CD14-positive monocyte (primary cell): ENCODE results near the gene TCP11. TPM values are rescaled to one million over a fixed set of nuclear protein-coding genes. Genes with fewer than 3 reads are reported as not detected.

Source experiments
- DNase-seq, 3 donors: peaks; one replicate each; pipeline ENCODE4 v3.0.0-alpha.2; 2011 to 2022
- H2AFZ ChIP-seq: 2 replicates; pipeline ENCODE4 v1.6.0; 2012; ENCODE audit warnings: mild to moderate bottlenecking, low read depth, low read length, inconsistent platforms; ENCODE audit not compliant: insufficient read depth, poor library complexity, severe bottlenecking
- H3K27ac ChIP-seq, 2 donors: 1 replicate in 1 of 2; 2 replicates in 1 of 2; pipeline ENCODE4 v1.5.1; 2012 to 2013; ENCODE audit warnings: low read length in 2 of 2, control low read depth in 1 of 2, inconsistent platforms in 1 of 2, low read depth in 1 of 2, mild to moderate bottlenecking in 1 of 2
- H3K27me3 ChIP-seq, 2 donors: one replicate each; pipeline versions ENCODE4 v1.6.0 to v1.6.1; 2011 to 2013; ENCODE audit warnings: low read length in 2 of 2; ENCODE audit not compliant: control insufficient read depth in 2 of 2, insufficient read depth in 2 of 2
- H3K36me3 ChIP-seq, 2 donors: replicated peaks in 1 of 2; 1 replicate in 1 of 2; 2 replicates in 1 of 2; pipeline versions ENCODE4 v1.5.1 to v1.6.1; 2012 to 2013; ENCODE audit warnings: low read length in 2 of 2, control low read depth in 1 of 2, inconsistent platforms in 1 of 2, mild to moderate bottlenecking in 1 of 2; ENCODE audit not compliant: insufficient read depth in 2 of 2, control insufficient read depth in 1 of 2
- H3K4me1 ChIP-seq, 2 donors: 1 replicate in 1 of 2; 2 replicates in 1 of 2; pipeline versions ENCODE4 v1.5.1 to v1.6.1; 2012 to 2013; ENCODE audit warnings: low read length in 2 of 2, control low read depth in 1 of 2, inconsistent platforms in 1 of 2, mild to moderate bottlenecking in 1 of 2, moderate library complexity in 1 of 2; ENCODE audit not compliant: insufficient read depth in 2 of 2, control insufficient read depth in 1 of 2
- H3K4me2 ChIP-seq: replicated peaks from 2 replicates; pipeline ENCODE3; 2012; ENCODE audit warnings: low read length, moderate library complexity, mild to moderate bottlenecking; ENCODE audit not compliant: poor library complexity, severe bottlenecking; ENCODE audit errors: extremely low read depth
- H3K4me3 ChIP-seq, 3 experiments: fragments of 200-600 bp in 1 of 3; sonication (generic) in 1 of 3; replicated peaks in 1 of 3; 1 replicate in 2 of 3; 2 replicates in 1 of 3; pipeline ENCODE4 v1.5.1; 2011 to 2013; ENCODE audit warnings: low read length in 3 of 3, mild to moderate bottlenecking in 3 of 3, control low read depth in 2 of 3, low read depth in 2 of 3, inconsistent platforms in 1 of 3, moderate library complexity in 1 of 3
- H3K79me2 ChIP-seq: 2 replicates; pipeline ENCODE4 v1.6.0; 2012; ENCODE audit warnings: mild to moderate bottlenecking, control low read depth, inconsistent platforms, low read length, moderate library complexity; ENCODE audit not compliant: insufficient read depth
- H3K9ac ChIP-seq: 2 replicates; pipeline ENCODE4 v1.6.0; 2017; ENCODE audit warnings: low read length, mild to moderate bottlenecking; ENCODE audit not compliant: insufficient read depth, poor library complexity, severe bottlenecking
- H3K9me3 ChIP-seq, 2 donors: replicated peaks in 1 of 2; 1 replicate in 1 of 2; 2 replicates in 1 of 2; pipeline versions ENCODE4 v1.5.1 to v1.6.1; 2012 to 2013; ENCODE audit warnings: low read length in 2 of 2, control low read depth in 1 of 2; ENCODE audit not compliant: control insufficient read depth in 1 of 2, insufficient read depth in 1 of 2
- H4K20me1 ChIP-seq: 2 replicates; pipeline ENCODE4 v1.6.0; 2012; ENCODE audit warnings: mild to moderate bottlenecking, low read length, control low read depth, moderate library complexity; ENCODE audit not compliant: insufficient read depth
- H3K27ac Mint-ChIP-seq, 7 donors: one replicate each; pipeline ENCODE4 v1.8.0; 2020; ENCODE audit warnings: mild to moderate bottlenecking in 7 of 7, mixed read lengths in 7 of 7, moderate library complexity in 6 of 7, inconsistent platforms in 2 of 7
- H3K27me3 Mint-ChIP-seq, 3 donors: one replicate each; pipeline ENCODE4 v1.8.0; 2021 to 2022; ENCODE audit warnings: low read depth in 3 of 3, mild to moderate bottlenecking in 3 of 3, mixed read lengths in 3 of 3, moderate library complexity in 3 of 3, inconsistent platforms in 1 of 3
- H3K36me3 Mint-ChIP-seq, 2 donors: one replicate each; pipeline ENCODE4 v1.8.0; 2020; ENCODE audit warnings: mixed read lengths in 2 of 2, inconsistent platforms in 1 of 2, mild to moderate bottlenecking in 1 of 2
- H3K4me1 Mint-ChIP-seq: one replicate; pipeline ENCODE4 v1.8.0; 2020; ENCODE audit warnings: mild to moderate bottlenecking, mixed read lengths
- H3K4me3 Mint-ChIP-seq, 2 donors: one replicate each; pipeline ENCODE4 v1.8.0; 2020; ENCODE audit warnings: mild to moderate bottlenecking in 2 of 2, mixed read lengths in 2 of 2, moderate library complexity in 1 of 2
- H3K9me3 Mint-ChIP-seq, 7 donors: one replicate each; pipeline ENCODE4 v1.8.0; 2020 to 2022; ENCODE audit warnings: mixed read lengths in 7 of 7, mild to moderate bottlenecking in 6 of 7, moderate library complexity in 6 of 7, inconsistent platforms in 2 of 7
- CTCF ChIP-seq: fragments of 200-600 bp; IDR thresholded peaks from one replicate; pipeline ENCODE4 v1.8.0; 2022; ENCODE audit warnings: antibody characterized with exemption, mild to moderate bottlenecking
- WGBS: methylation state at CpG from one replicate; pipeline ENCODE4 v1.1.5; 2013; ENCODE audit warnings: missing lambda C conversion rate; ENCODE audit not compliant: insufficient coverage; 5-methylcytosine and 5-hydroxymethylcytosine counted together
- intact Hi-C, 2 donors: fragments of 100-400 bp; cut with micrococcal nuclease; formaldehyde crosslinking; loops; one replicate each; pipeline versions ENCODE4 v1.15.0 to v1.15.1; 2023
- polyA plus RNA-seq, 3 donors: library from polyadenylated mRNA; depleted of rRNA in 1 of 3; unstranded in 2 of 3; stranded (reverse) in 1 of 3; fragments of 300-500 nt in 2 of 3; fragments of >200 nt in 1 of 3; fragmentation: Illumina TruSeq in 2 of 3; gene quantifications; 1 replicate in 2 of 3; 2 replicates in 1 of 3; pipeline ENCODE4 v1.2.3, GENCODE V29; 2012 to 2021

The TCP11 gene
- polyA plus RNA-seq, 3 donors = not detected

GRCh38 chr6:35078896-35079295, 62.2 kb downstream of the TCP11 start:
- Mint-ChIP-seq H3K27me3 (peaks cover 0 to 4% (median 0%) of the 10 kb centered on the region in 3 donors), H3K4me3 (no peak overlapping the region), H3K9me3 (no peaks in the 10 kb centered on the region), H3K36me3 (peaks cover 72 to 91% of the 10 kb centered on the region in 2 donors), H3K27ac (no peak overlapping the region), H3K4me1 (peaks cover 23% of the 10 kb centered on the region)
- Histone ChIP-seq H3K4me1 (peaks cover 18 to 21% of the 10 kb centered on the region in 2 donors), H3K4me3 (no peak overlapping the region), H3K4me2 (no peak overlapping the region), H4K20me1 (peaks cover 13% of the 10 kb centered on the region), H3K36me3 (peaks cover 61 to 100% of the 10 kb centered on the region in 2 donors), H3K79me2 (no peaks in the 10 kb centered on the region), H2AFZ (no peak overlapping the region), H3K9ac (no peak overlapping the region), H3K27me3 (no peaks in the 10 kb centered on the region), H3K9me3 (no peaks in the 10 kb centered on the region), H3K27ac (no peak overlapping the region)
- WGBS = 98% methylated on average over 10 of the region's 11 CpGs
- no peak for DNase-seq
- intact Hi-C loops = no loop called here
- TF ChIP-seq CTCF = no peak

- Mint-ChIP-seq H3K4me1 (peaks cover 23% of the 10 kb centered on the region), H3K27me3 (peaks cover 0 to 2% (median 0%) of the 10 kb centered on the region in 3 donors), H3K4me3 (no peak overlapping the region), H3K27ac (no peak overlapping the region), H3K36me3 (peaks cover 72 to 90% of the 10 kb centered on the region in 2 donors), H3K9me3 (no peaks in the 10 kb centered on the region)
- H4K20me1 ChIP-seq = peaks cover 13% of the 10 kb centered on the region
- no peak overlapping the region for H3K9ac ChIP-seq
- intact Hi-C loops = no loop called here
- H3K4me1 ChIP-seq = peaks cover 18 to 21% of the 10 kb centered on the region in 2 donors
- TF ChIP-seq CTCF = no peak
- no peak overlapping the region for H3K27ac ChIP-seq
- 94% methylated on average over 8 of the region's 20 CpGs for WGBS
- H3K36me3 ChIP-seq = peaks cover 60 to 100% of the 10 kb centered on the region in 2 donors
- no peaks in the 10 kb centered on the region for H3K79me2 ChIP-seq
- no peaks in the 10 kb centered on the region for H3K27me3 ChIP-seq
- H3K4me3 ChIP-seq = no peak overlapping the region
- DNase-seq = no peak
- no peak overlapping the region for H2AFZ ChIP-seq
- H3K9me3 ChIP-seq = no peaks in the 10 kb centered on the region
- H3K4me2 ChIP-seq = no peak overlapping the region
Observed at GRCh38 chr6:35078226-35078850, 62.8 kb downstream of the TCP11 start.
